HepG2 (cell line): ENCODE results near the gene RAB42. TPM values are rescaled to one million over a fixed set of nuclear protein-coding genes. Genes with fewer than 3 reads are reported as not detected.

ENCODE experiments used
- CC2D1A ChIP-seq: sonication (generic); formaldehyde crosslinking; IDR thresholded peaks from 2 replicates; pipeline ENCODE4 v1.8.1; 2023; ENCODE audit warnings: mild to moderate bottlenecking, missing genetic modification reagents
- GABPB1 ChIP-seq: IDR thresholded peaks from 2 replicates; pipeline ENCODE4 v1.6.1; 2016; ENCODE audit warnings: mild to moderate bottlenecking, missing genetic modification reagents, moderate library complexity, missing compliant biosample characterization
- HDAC2 ChIP-seq: sonication (generic); formaldehyde crosslinking; IDR thresholded peaks from 2 replicates; pipeline ENCODE4 v1.4.0; 2020; ENCODE audit warnings: missing genetic modification reagents
- HNF1A ChIP-seq, 2 experiments: sonication (generic) in 1 of 2; formaldehyde crosslinking in 1 of 2; IDR thresholded peaks; 2 replicates each; pipeline versions ENCODE4 v1.4.0 to v1.6.1; 2016 to 2020; ENCODE audit warnings: borderline replicate concordance in 1 of 2, low read depth in 1 of 2, mild to moderate bottlenecking in 1 of 2, missing genetic modification reagents in 1 of 2
- HNF4G ChIP-seq, 2 experiments: sonication (generic) in 1 of 2; formaldehyde crosslinking in 1 of 2; IDR thresholded peaks; 2 replicates each; pipeline versions ENCODE4 v1.4.0 to v1.6.1; 2011 to 2020; ENCODE audit warnings: borderline replicate concordance in 2 of 2, low read depth in 2 of 2, mild to moderate bottlenecking in 2 of 2, low read length in 1 of 2, missing genetic modification reagents in 1 of 2, moderate library complexity in 1 of 2
- MXD4 ChIP-seq: IDR thresholded peaks from 2 replicates; pipeline ENCODE4 v1.6.1; 2016; ENCODE audit warnings: mild to moderate bottlenecking, missing biosample characterization, missing genetic modification reagents
- NAIF1 ChIP-seq: sonication (generic); formaldehyde crosslinking; IDR thresholded peaks from 2 replicates; pipeline ENCODE4 v1.5.0; 2020; ENCODE audit warnings: mild to moderate bottlenecking, missing genetic modification reagents, borderline replicate concordance
- RFX5 ChIP-seq: IDR thresholded peaks from 2 replicates; pipeline ENCODE4 v1.6.1; 2011; ENCODE audit warnings: low read depth, low read length, improper control_type of control experiment
- TIGD3 ChIP-seq: sonication (generic); formaldehyde crosslinking; IDR thresholded peaks from 2 replicates; pipeline ENCODE4 v1.5.1; 2020; ENCODE audit warnings: mild to moderate bottlenecking, missing genetic modification reagents, borderline replicate concordance
- TOE1 ChIP-seq: sonication (generic); formaldehyde crosslinking; IDR thresholded peaks from 2 replicates; pipeline ENCODE4 v1.4.0; 2020; ENCODE audit warnings: mild to moderate bottlenecking, missing genetic modification reagents
- ZBTB38 ChIP-seq: sonication (generic); formaldehyde crosslinking; IDR thresholded peaks from 2 replicates; pipeline ENCODE4 v1.5.1; 2020; ENCODE audit warnings: mild to moderate bottlenecking, missing genetic modification reagents
- ZFP36L1 ChIP-seq: sonication (generic); formaldehyde crosslinking; IDR thresholded peaks from 2 replicates; pipeline ENCODE4 v1.8.0; 2022; ENCODE audit warnings: mild to moderate bottlenecking, missing genetic modification reagents, moderate library complexity
- ZNF484 ChIP-seq: sonication (generic); formaldehyde crosslinking; IDR thresholded peaks from 2 replicates; pipeline ENCODE4 v1.5.1; 2020; ENCODE audit warnings: mild to moderate bottlenecking, low read depth, missing genetic modification reagents, borderline replicate concordance
- ZNF562 ChIP-seq: sonication (generic); formaldehyde crosslinking; IDR thresholded peaks from 2 replicates; pipeline ENCODE4 v1.8.0; 2022; ENCODE audit warnings: missing genetic modification reagents, borderline replicate concordance
- ZSCAN20 ChIP-seq: sonication (generic); formaldehyde crosslinking; IDR thresholded peaks from 2 replicates; pipeline ENCODE4 v1.4.0; 2020; ENCODE audit warnings: missing genetic modification reagents, mild to moderate bottlenecking, borderline replicate concordance
- ZSCAN21 ChIP-seq: sonication (generic); formaldehyde crosslinking; IDR thresholded peaks from 2 replicates; pipeline ENCODE4 v1.8.0; 2022; ENCODE audit warnings: mild to moderate bottlenecking, missing genetic modification reagents, moderate library complexity, borderline replicate concordance
- polyA plus RNA-seq, 8 experiments: library from polyadenylated mRNA; depleted of rRNA in 3 of 8; stranded (reverse) in 7 of 8; unstranded in 1 of 8; fragments of >200 nt; fragmentation: Illumina TruSeq in 4 of 8; extraction: Trizol in 4 of 8; gene quantifications; 2 replicates each; pipeline versions ENCODE4 v1.2.1 to v1.2.3, GENCODE V29; 2011 to 2016; ENCODE audit warnings: low read depth in 4 of 8, missing spikeins in 1 of 8, mixed read lengths in 1 of 8; ENCODE audit not compliant: insufficient read depth in 1 of 8
- total RNA-seq, 5 experiments: library from RNA; depleted of rRNA; stranded (reverse); fragments of >200 nt; fragmentation: Illumina TruSeq; extraction: Trizol; gene quantifications; 2 replicates each; pipeline ENCODE4 v1.2.3, GENCODE V29; 2016; ENCODE audit warnings: low read depth in 1 of 5
- TF ChIP-seq, protein P1 (sequence below): sonication (generic); formaldehyde crosslinking; IDR thresholded peaks from 2 replicates; pipeline ENCODE4 v1.5.0; 2020; ENCODE audit warnings: missing genetic modification reagents, mild to moderate bottlenecking, borderline replicate concordance
- TF ChIP-seq, protein P2 (sequence below): sonication (generic); formaldehyde crosslinking; IDR thresholded peaks from 2 replicates; pipeline ENCODE4 v1.5.1; 2020; ENCODE audit warnings: missing genetic modification reagents, mild to moderate bottlenecking, borderline replicate concordance
- TF ChIP-seq, protein P3 (sequence below): IDR thresholded peaks from 2 replicates; pipeline ENCODE4 v1.6.1; 2018; ENCODE audit warnings: missing genetic modification reagents, mild to moderate bottlenecking, missing compliant biosample characterization

RAB42 gene
- total and polyA plus RNA-seq, 2 of the 13 experiments (the other 11 are each of a cell fraction or from before 2014, with no cell fraction given), result 10.4 to 166 TPM

GRCh38 chr1:28581531-28582247 is 10.4 kb upstream of the RAB42 start (continued):
- no peak for TF ChIP-seq TIGD3 (CRISPR knock-in tag)
- 0 out of 2 replicates have a peak, but pooled peaks have one; percentile 38 for TF ChIP-seq ZFP36L1
- TF ChIP-seq ZNF484, result no peak
- no peak for TF ChIP-seq RFX5
- no peak for TF ChIP-seq ZNF562
- TF ChIP-seq, protein P1, sequence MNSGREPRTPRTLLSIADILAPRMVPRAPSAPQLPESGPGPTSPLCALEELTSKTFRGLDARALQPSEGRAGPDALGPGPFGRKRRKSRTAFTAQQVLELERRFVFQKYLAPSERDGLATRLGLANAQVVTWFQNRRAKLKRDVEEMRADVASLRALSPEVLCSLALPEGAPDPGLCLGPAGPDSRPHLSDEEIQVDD (CRISPR knock-in tag), result peak; percentile 86
- TF ChIP-seq ZSCAN20, result no peak; the same call in 1 of the 2 replicates
- peak; percentile 47 for TF ChIP-seq HDAC2 (CRISPR knock-in tag)
- no peak for TF ChIP-seq CC2D1A (CRISPR knock-in tag)
- TF ChIP-seq, protein P2, sequence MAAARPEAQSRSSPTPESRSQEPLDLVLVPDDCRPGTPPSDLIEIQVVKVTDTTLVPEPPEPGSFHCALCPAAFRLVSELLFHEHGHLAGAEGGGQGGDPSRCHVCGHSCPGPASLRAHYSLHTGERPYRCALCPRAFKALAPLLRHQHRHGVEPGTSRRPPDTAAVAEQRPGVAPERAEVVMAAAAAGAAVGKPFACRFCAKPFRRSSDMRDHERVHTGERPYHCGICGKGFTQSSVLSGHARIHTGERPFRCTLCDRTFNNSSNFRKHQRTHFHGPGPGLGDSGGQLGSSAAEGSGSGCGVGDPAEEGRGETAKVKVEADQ (CRISPR knock-in tag), result peak; percentile 96
- TF ChIP-seq, protein P3, sequence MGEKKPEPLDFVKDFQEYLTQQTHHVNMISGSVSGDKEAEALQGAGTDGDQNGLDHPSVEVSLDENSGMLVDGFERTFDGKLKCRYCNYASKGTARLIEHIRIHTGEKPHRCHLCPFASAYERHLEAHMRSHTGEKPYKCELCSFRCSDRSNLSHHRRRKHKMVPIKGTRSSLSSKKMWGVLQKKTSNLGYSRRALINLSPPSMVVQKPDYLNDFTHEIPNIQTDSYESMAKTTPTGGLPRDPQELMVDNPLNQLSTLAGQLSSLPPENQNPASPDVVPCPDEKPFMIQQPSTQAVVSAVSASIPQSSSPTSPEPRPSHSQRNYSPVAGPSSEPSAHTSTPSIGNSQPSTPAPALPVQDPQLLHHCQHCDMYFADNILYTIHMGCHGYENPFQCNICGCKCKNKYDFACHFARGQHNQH (CRISPR knock-in tag), result peak; percentile 96
- TF ChIP-seq ZBTB38 (CRISPR knock-in tag), result peak; percentile 99
- TF ChIP-seq HNF4G (IDR thresholded peaks at IDR 0.05; ENCODE audit: borderline replicate concordance, low read depth, low read length), result peak; percentile 32; the same call in 1 of the 2 replicates
- TF ChIP-seq HNF4G (CRISPR knock-in tag; IDR thresholded peaks at IDR 0.05; ENCODE audit: borderline replicate concordance, low read depth), result peak; percentile 76; the same call in 1 of the 2 replicates
- TF ChIP-seq TOE1 (CRISPR knock-in tag), result peak; percentile 53; the same call in 1 of the 2 replicates
- TF ChIP-seq MXD4 (CRISPR knock-in tag), result peak; percentile 55
- peak; percentile 93 for TF ChIP-seq ZSCAN21 (CRISPR knock-in tag)
- peak; percentile 89; the same call in 1 of the 2 replicates for TF ChIP-seq NAIF1 (CRISPR knock-in tag)
- TF ChIP-seq HNF1A (IDR thresholded peaks at IDR 0.05; ENCODE audit: low read depth), result no peak
- peak; percentile 49; the same call in 1 of the 2 replicates for TF ChIP-seq HNF1A (CRISPR knock-in tag; IDR thresholded peaks at IDR 0.05; ENCODE audit: borderline replicate concordance)
- peak; percentile 91 for TF ChIP-seq GABPB1
